ENCODE results near the gene ZMYND15. TPM values are rescaled to one million over a fixed set of nuclear protein-coding genes. Genes with fewer than 3 reads are reported as not detected.

The ZMYND15 gene
- total and polyA plus RNA-seq, 2 of the 13 experiments (the other 11 are each of a cell fraction or from before 2014, with no cell fraction given) = 0.24 to 2.7 TPM

- TF ChIP-seq EZH2 (conservative IDR thresholded peaks at IDR 0.05; ENCODE audit: low read depth, low read length) (no peak), TFAP4 (IDR thresholded peaks at IDR 0.05; ENCODE audit: borderline replicate concordance, low read depth) (peak; percentile 54; the same call in 1 of the 2 replicates), ZKSCAN1 (IDR thresholded peaks at IDR 0.05; ENCODE audit: low read length) (no peak; the same call in 1 of the 2 replicates), HOMEZ (CRISPR knock-in tag; IDR thresholded peaks at IDR 0.05; ENCODE audit: low read depth) (no peak), ARNTL (CRISPR knock-in tag; IDR thresholded peaks at IDR 0.05) (peak; percentile 89), ZC3H4 (CRISPR knock-in tag; IDR thresholded peaks at IDR 0.05; ENCODE audit: borderline replicate concordance) (no peak), ONECUT2 (CRISPR knock-in tag; IDR thresholded peaks at IDR 0.05) (no peak), SMYD3 (CRISPR knock-in tag; IDR thresholded peaks at IDR 0.05) (peak; percentile 73; the same call in 1 of the 2 replicates), ZNF775 (CRISPR knock-in tag; IDR thresholded peaks at IDR 0.05; ENCODE audit: borderline replicate concordance) (no peak), ZNF282 (IDR thresholded peaks at IDR 0.05; ENCODE audit: partially characterized antibody) (no peak), ZNF570 (CRISPR knock-in tag; IDR thresholded peaks at IDR 0.05; ENCODE audit: borderline replicate concordance) (no peak), TEF (CRISPR knock-in tag; IDR thresholded peaks at IDR 0.05) (no peak), HDAC1 (CRISPR knock-in tag; IDR thresholded peaks at IDR 0.05) (peak; percentile 17; the same call in 1 of the 2 replicates), ZNF562 (CRISPR knock-in tag; IDR thresholded peaks at IDR 0.05; ENCODE audit: borderline replicate concordance) (no peak), BCL6 (CRISPR knock-in tag; IDR thresholded peaks at IDR 0.05) (peak; percentile 84), PBX3 (CRISPR knock-in tag; IDR thresholded peaks at IDR 0.05; ENCODE audit: borderline replicate concordance) (no peak), ZNF138 (CRISPR knock-in tag; IDR thresholded peaks at IDR 0.05; ENCODE audit: low read depth) (no peak), GPN1 (CRISPR knock-in tag; IDR thresholded peaks at IDR 0.05; ENCODE audit: borderline replicate concordance) (no peak), ZNF841 (CRISPR knock-in tag; IDR thresholded peaks at IDR 0.05; ENCODE audit: borderline replicate concordance) (no peak), ZNF747 (CRISPR knock-in tag; IDR thresholded peaks at IDR 0.05; ENCODE audit: borderline replicate concordance) (no peak), MBD4 (IDR thresholded peaks at IDR 0.05; ENCODE audit: borderline replicate concordance, low read length) (no peak), RBM39 (IDR thresholded peaks at IDR 0.05; ENCODE audit: low read depth, low read length, poor library complexity, severe bottlenecking) (no peak), SKI (IDR thresholded peaks at IDR 0.05; ENCODE audit: partially characterized antibody) (peak; percentile 57), ZNF709 (CRISPR knock-in tag; IDR thresholded peaks at IDR 0.05) (no peak; the same call in 1 of the 2 replicates), HMG20B (CRISPR knock-in tag; conservative IDR thresholded peaks at IDR 0.05) (0 out of 2 replicates have a peak, but pooled peaks have one; percentile 28), MLLT10 (CRISPR knock-in tag; IDR thresholded peaks at IDR 0.05) (no peak), ZNF768 (CRISPR knock-in tag; IDR thresholded peaks at IDR 0.05) (peak; percentile 37; the same call in 1 of the 2 replicates)
Observed at GRCh38 chr17:4721203-4722135, 18.2 kb upstream of the ZMYND15 start (continued).
